ENCODE results near the gene SCARB2.
A peak's percentile ranks its signal among the peaks of the same experiment; 100 is the strongest.

DNA sequence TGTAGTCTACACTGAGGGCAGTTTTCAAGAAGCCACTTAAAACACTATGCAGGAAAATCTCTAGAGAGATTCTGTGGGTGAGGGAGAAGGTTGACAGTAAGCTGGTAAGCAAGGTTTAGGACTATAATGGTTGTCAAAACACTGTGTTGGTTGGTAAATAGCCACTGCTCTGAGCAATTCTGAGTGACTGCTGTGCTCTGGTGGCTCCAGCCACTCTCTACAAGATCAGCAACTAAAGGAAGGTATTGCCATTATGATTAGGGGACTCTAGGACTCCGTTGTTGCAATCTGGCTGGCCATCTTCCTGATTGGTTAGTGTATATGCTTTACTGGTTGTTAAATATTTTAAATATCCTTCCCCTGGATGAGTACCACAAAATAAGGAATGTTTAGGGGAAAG is 32.4 kb upstream of the SCARB2 start:
- TF ChIP-seq, protein P1, sequence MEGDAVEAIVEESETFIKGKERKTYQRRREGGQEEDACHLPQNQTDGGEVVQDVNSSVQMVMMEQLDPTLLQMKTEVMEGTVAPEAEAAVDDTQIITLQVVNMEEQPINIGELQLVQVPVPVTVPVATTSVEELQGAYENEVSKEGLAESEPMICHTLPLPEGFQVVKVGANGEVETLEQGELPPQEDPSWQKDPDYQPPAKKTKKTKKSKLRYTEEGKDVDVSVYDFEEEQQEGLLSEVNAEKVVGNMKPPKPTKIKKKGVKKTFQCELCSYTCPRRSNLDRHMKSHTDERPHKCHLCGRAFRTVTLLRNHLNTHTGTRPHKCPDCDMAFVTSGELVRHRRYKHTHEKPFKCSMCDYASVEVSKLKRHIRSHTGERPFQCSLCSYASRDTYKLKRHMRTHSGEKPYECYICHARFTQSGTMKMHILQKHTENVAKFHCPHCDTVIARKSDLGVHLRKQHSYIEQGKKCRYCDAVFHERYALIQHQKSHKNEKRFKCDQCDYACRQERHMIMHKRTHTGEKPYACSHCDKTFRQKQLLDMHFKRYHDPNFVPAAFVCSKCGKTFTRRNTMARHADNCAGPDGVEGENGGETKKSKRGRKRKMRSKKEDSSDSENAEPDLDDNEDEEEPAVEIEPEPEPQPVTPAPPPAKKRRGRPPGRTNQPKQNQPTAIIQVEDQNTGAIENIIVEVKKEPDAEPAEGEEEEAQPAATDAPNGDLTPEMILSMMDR (conservative IDR thresholded peaks at IDR 0.05; ENCODE audit: low read depth in 2 of 2), result peak in 1 of 2 experiments; percentile 32; a peak in 1 of 4 replicates
- TF ChIP-seq JUNB (IDR thresholded peaks at IDR 0.05; ENCODE audit: unreplicated experiment), result no peak
- TF ChIP-seq POLR2AphosphoS5 (IDR thresholded peaks at IDR 0.05; ENCODE audit: low read depth), result no peak
- TF ChIP-seq CREB1 (CRISPR knock-in tag; IDR thresholded peaks at IDR 0.05; ENCODE audit: low read depth), result no peak
- TF ChIP-seq NANOG (IDR thresholded peaks at IDR 0.05; ENCODE audit: borderline replicate concordance), result no peak
- no peak for TF ChIP-seq EZH2 (IDR thresholded peaks at IDR 0.05; ENCODE audit: low read depth, unreplicated experiment)
